K562 (cell line): Measurements from ENCODE around the gene FRMD4A. TPM values are rescaled to one million over a fixed set of nuclear protein-coding genes. Genes with fewer than 3 reads are reported as not detected.
A peak's percentile ranks its signal among the peaks of the same experiment; 100 is the strongest.

Experiments
- ATAC-seq: fragments of 200-7000 bp; cut with Tn5 transposase; 3 replicates; pipeline ENCODE4 v1.9.1; 2020; ENCODE audit warnings: moderate library complexity
- BruUV-seq: library from RNA; stranded (reverse); fragments of 400-500 nt; replicated peaks from 2 replicates; lab custom pipeline; 2021; lab: Mats Ljungman, UMichigan
- CTCF ChIA-PET: fragments of 300-600 bp; formaldehyde crosslinking; extraction: SDS; loops from one replicate; lab custom pipeline; 2021; ENCODE audit warnings: low intra/inter-chr PET ratio; lab: Yijun Ruan, JAX
- POLR2A ChIA-PET: fragments of 300-600, 350-650 bp; sonication (Branson Sonifier 250); formaldehyde crosslinking; extraction: SDS; loops from one replicate; lab custom pipeline; 2021; ENCODE audit warnings: antibody characterized with exemption, inconsistent platforms; lab: Yijun Ruan, JAX
- DNase-seq, 4 experiments: peaks; one replicate each; pipeline versions ENCODE4 v3.0.0 to v3.0.0-alpha.2; 2011 to 2018; ENCODE audit warnings: low spot score in 3 of 4, mixed read lengths in 3 of 4; ENCODE audit errors: extremely low read depth in 1 of 4
- FAIRE-seq: peaks from 2 replicates; lab custom pipeline; 2011; peaks lifted over from hg19 to GRCh38; lab: Jason Lieb, UNC
- H2AFZ ChIP-seq: 2 replicates; pipeline ENCODE4 v1.6.0; 2011; ENCODE audit warnings: low read depth, low read length, control low read depth, inconsistent platforms
- H3K27ac ChIP-seq: fragments of 200-600 bp; 3 replicates; pipeline ENCODE4 v1.8.0; 2011; ENCODE audit warnings: low read depth, mild to moderate bottlenecking, control low read depth, inconsistent platforms, low read length, moderate library complexity, mixed read lengths; ENCODE audit errors: extremely low read depth
- H3K27me3 ChIP-seq, 2 experiments: fragments of 300-600 bp in 1 of 2; 2 replicates in 1 of 2; 3 replicates in 1 of 2; pipeline versions ENCODE4 v1.6.0 to v1.8.0; 2011; ENCODE audit warnings: inconsistent platforms in 2 of 2, low read length in 2 of 2, mild to moderate bottlenecking in 1 of 2, mixed read lengths in 1 of 2, moderate library complexity in 1 of 2; ENCODE audit not compliant: control insufficient read depth in 2 of 2, insufficient read depth in 2 of 2
- H3K36me3 ChIP-seq: fragments of 300-600 bp; 3 replicates; pipeline ENCODE4 v1.8.0; 2011; ENCODE audit warnings: mild to moderate bottlenecking, low read length, inconsistent platforms; ENCODE audit not compliant: control insufficient read depth, insufficient read depth
- H3K4me1 ChIP-seq, 2 experiments: fragments of 200-600 bp in 1 of 2; replicated peaks in 1 of 2; 2 replicates in 1 of 2; 3 replicates in 1 of 2; pipeline versions ENCODE4 v1.5.1 to v1.8.0; 2011; ENCODE audit warnings: inconsistent platforms in 2 of 2, low read length in 2 of 2, mild to moderate bottlenecking in 1 of 2, mixed read lengths in 1 of 2, moderate library complexity in 1 of 2; ENCODE audit not compliant: control insufficient read depth in 2 of 2, insufficient read depth in 2 of 2
- H3K4me2 ChIP-seq: 2 replicates; pipeline ENCODE4 v1.6.1; 2011; ENCODE audit warnings: low read length, control low read depth, inconsistent platforms, mixed read lengths; ENCODE audit not compliant: insufficient read depth
- H3K4me3 ChIP-seq: fragments of 200-600 bp; sonication (generic), shearing (Covaris generic); 2 replicates; pipeline ENCODE4 v1.5.1; 2016; ENCODE audit warnings: control low read depth, inconsistent platforms
- H3K79me2 ChIP-seq: fragments of 200-600 bp; 3 replicates; pipeline ENCODE4 v1.8.0; 2011; ENCODE audit warnings: low read length, inconsistent platforms; ENCODE audit not compliant: control insufficient read depth, insufficient read depth
- H3K9ac ChIP-seq, 2 experiments: 2 replicates each; pipeline versions ENCODE4 v1.6.0 to v1.6.1; 2011; ENCODE audit warnings: low read depth in 2 of 2, low read length in 2 of 2, control low read depth in 1 of 2, inconsistent platforms in 1 of 2, mild to moderate bottlenecking in 1 of 2, mixed read lengths in 1 of 2; ENCODE audit not compliant: insufficient read depth in 1 of 2
- H3K9me1 ChIP-seq: one replicate; pipeline ENCODE4 v1.6.0; 2011; ENCODE audit warnings: inconsistent platforms, mild to moderate bottlenecking, low read length, moderate library complexity; ENCODE audit not compliant: control insufficient read depth, insufficient read depth
- H3K9me3 ChIP-seq: replicated peaks from 2 replicates; pipeline ENCODE4 v1.5.1; 2011; ENCODE audit warnings: low read depth, low read length, inconsistent platforms; ENCODE audit not compliant: control insufficient read depth, insufficient read depth
- H4K20me1 ChIP-seq: replicated peaks from 2 replicates; pipeline ENCODE4 v1.6.1; 2011; ENCODE audit warnings: low read length, inconsistent platforms, mixed read lengths; ENCODE audit not compliant: control insufficient read depth, insufficient read depth
- SAP30 ChIP-seq: fragments of 200-600 bp; sonication (generic); IDR thresholded peaks from 2 replicates; pipeline ENCODE4 v1.6.1; 2012; ENCODE audit warnings: borderline replicate concordance, low read depth, mild to moderate bottlenecking, moderate library complexity, low read length, control low read depth, inconsistent platforms; ENCODE audit not compliant: insufficient read depth, poor library complexity, severe bottlenecking
- SRSF7 ChIP-seq: fragments of 200-400 bp; formaldehyde crosslinking; optimal IDR thresholded peaks from 2 replicates; pipeline ENCODE3; 2017; ENCODE audit warnings: mild to moderate bottlenecking, low read depth, low read length
- ZNF431 ChIP-seq: sonication (generic); formaldehyde crosslinking; IDR thresholded peaks from 2 replicates; pipeline ENCODE4 v1.8.0; 2022; ENCODE audit warnings: mild to moderate bottlenecking, missing genetic modification reagents
- WGBS: fragments of 100-300 bp; shearing (Covaris generic); methylation state at CpG from one replicate; pipeline ENCODE4 v1.1.6; 2016; ENCODE audit warnings: low coverage, mixed read lengths; ENCODE audit not compliant: insufficient coverage; ENCODE audit errors: missing lambda C conversion rate; 5-methylcytosine and 5-hydroxymethylcytosine counted together
- in situ Hi-C: fragments of 300-500 bp; cut with MboI; formaldehyde crosslinking; loops from 4 replicates; pipeline ENCODE4 v1.15.0; 2018; ENCODE audit warnings: inconsistent platforms, mixed read lengths
- intact Hi-C: fragments of 100-400 bp; cut with micrococcal nuclease; formaldehyde crosslinking; loops from 2 replicates; pipeline ENCODE4 v1.14.2; 2022
- polyA plus RNA-seq, 8 experiments: library from polyadenylated mRNA; depleted of rRNA in 4 of 8; stranded (reverse) in 5 of 8; unstranded in 3 of 8; fragments of >200 nt; fragmentation: Nextera tagmentation in 2 of 8; fragmentation: Illumina TruSeq in 1 of 8; extraction: Ambion mirVana in 2 of 8; extraction: Trizol in 1 of 8; gene quantifications; 2 replicates each; pipeline versions ENCODE4 v1.2.1 to v1.2.3, GENCODE V29; 2011 to 2014; ENCODE audit warnings: inconsistent platforms in 1 of 8, missing spikeins in 1 of 8
- total RNA-seq, 7 experiments: library from RNA; depleted of rRNA in 6 of 7; stranded (reverse); fragments of >200 nt in 6 of 7; fragmentation: Illumina TruSeq in 2 of 7; extraction: Trizol in 2 of 7; gene quantifications; 2 replicates each; pipeline versions ENCODE4 v1.2.1 to v1.2.3, GENCODE V29; 2011 to 2021; ENCODE audit warnings: low replicate concordance in 1 of 7
- TF ChIP-seq, protein P1 (sequence below): sonication (generic); formaldehyde crosslinking; IDR thresholded peaks from 2 replicates; pipeline ENCODE4 v1.8.1; 2023; ENCODE audit warnings: mild to moderate bottlenecking, missing genetic modification reagents

Gene FRMD4A
- total and polyA plus RNA-seq, 9 of the 15 experiments (the other 6 are each of a cell fraction or from before 2014, with no cell fraction given), result 0.80 to 5.2 (median 3.0) TPM

DNA sequence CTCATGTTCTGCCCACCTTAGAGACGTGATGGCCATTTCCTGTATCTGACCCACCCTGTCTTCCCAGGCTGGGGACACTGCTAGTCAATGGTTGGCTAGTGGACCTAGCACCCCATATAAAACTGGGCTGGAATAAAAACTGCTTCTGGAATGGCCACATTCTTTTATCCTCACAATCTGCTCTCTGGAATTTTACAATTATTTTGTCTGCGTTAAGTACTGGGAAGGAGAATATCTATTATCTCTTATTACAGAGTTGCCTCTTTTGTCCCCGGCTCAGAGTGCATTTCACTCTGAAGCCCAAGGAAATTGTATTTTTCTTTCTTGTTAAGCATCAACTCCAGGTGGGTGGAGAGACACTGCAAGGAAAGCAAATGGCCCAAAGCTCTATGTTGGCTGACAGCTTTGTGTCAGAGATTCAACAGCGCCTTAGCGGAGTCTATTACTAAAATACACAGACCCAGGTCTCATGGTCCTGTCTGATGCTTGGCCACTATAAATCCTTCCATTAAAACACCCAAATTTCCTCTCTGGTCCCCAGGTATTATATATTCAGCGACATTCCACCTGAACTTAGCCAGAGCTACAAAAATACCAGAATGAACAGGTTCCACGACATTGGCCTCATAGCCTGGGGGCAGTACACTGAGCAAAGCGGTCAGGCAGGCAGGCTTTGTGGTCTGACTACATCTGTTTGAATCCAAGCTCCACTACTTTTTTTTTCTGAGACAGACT, 622.3 kb downstream of the FRMD4A start:
- no peak for ATAC-seq
- ChIA-PET POLR2A (interaction anchor here (1.6 kb wide), 1 partner anchor 22 kb away, joined by 4 read pairs; no protein-coding TSS in a partner anchor), CTCF (no interaction called here)
- Histone ChIP-seq H3K9me1 (no peaks in the 10 kb centered on the region), H3K4me1 (peaks cover 40% of the 10 kb centered on the region in 2 experiments; a peak in 3 of 5 replicates), H3K79me2 (peaks cover 15% of the 10 kb centered on the region; the same call in 1 of the 3 replicates), H3K36me3 (no peaks in the 10 kb centered on the region), H4K20me1 (no peaks in the 10 kb centered on the region), H2AFZ (peak overlapping the region; percentile 92), H3K9me3 (no peaks in the 10 kb centered on the region), H3K27me3 (no peaks in the 10 kb centered on the region), H3K27ac (no peak overlapping the region), H3K9ac (peak overlapping the region; percentile 9 to 71; a peak in 2 of 4 replicates), H3K4me2 (peak overlapping the region; percentile 91; the same call in 1 of the 2 replicates), H3K4me3 (no peak overlapping the region)
- in situ Hi-C loops (no loop called here), intact Hi-C loops (loop anchor here (5.0 kb wide), 1 partner anchor 69 kb away; no protein-coding TSS in a partner anchor)
- 61% methylated on average over 8 of the region's 8 CpGs for WGBS
- no peak for FAIRE-seq
- no TSS peak for BruUV-seq
- no peak for DNase-seq
- TF ChIP-seq ZNF431, result no peak
- no peak for TF ChIP-seq SRSF7
- TF ChIP-seq, protein P1, sequence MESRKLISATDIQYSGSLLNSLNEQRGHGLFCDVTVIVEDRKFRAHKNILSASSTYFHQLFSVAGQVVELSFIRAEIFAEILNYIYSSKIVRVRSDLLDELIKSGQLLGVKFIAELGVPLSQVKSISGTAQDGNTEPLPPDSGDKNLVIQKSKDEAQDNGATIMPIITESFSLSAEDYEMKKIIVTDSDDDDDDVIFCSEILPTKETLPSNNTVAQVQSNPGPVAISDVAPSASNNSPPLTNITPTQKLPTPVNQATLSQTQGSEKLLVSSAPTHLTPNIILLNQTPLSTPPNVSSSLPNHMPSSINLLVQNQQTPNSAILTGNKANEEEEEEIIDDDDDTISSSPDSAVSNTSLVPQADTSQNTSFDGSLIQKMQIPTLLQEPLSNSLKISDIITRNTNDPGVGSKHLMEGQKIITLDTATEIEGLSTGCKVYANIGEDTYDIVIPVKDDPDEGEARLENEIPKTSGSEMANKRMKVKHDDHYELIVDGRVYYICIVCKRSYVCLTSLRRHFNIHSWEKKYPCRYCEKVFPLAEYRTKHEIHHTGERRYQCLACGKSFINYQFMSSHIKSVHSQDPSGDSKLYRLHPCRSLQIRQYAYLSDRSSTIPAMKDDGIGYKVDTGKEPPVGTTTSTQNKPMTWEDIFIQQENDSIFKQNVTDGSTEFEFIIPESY (CRISPR knock-in tag), result peak; percentile 91
- TF ChIP-seq SAP30, result no peak
